8988T (cell line): ENCODE data around the gene PHACTR2.
"Not testable (repeated sequence)": the region's sequence is repeated elsewhere in the genome, so short reads cannot be mapped to it uniquely, and the experiment has no call there.

ENCODE experiments used
- DNase-seq: peaks from one replicate; pipeline ENCODE4 v3.0.0; 2011

Gene PHACTR2

DNA sequence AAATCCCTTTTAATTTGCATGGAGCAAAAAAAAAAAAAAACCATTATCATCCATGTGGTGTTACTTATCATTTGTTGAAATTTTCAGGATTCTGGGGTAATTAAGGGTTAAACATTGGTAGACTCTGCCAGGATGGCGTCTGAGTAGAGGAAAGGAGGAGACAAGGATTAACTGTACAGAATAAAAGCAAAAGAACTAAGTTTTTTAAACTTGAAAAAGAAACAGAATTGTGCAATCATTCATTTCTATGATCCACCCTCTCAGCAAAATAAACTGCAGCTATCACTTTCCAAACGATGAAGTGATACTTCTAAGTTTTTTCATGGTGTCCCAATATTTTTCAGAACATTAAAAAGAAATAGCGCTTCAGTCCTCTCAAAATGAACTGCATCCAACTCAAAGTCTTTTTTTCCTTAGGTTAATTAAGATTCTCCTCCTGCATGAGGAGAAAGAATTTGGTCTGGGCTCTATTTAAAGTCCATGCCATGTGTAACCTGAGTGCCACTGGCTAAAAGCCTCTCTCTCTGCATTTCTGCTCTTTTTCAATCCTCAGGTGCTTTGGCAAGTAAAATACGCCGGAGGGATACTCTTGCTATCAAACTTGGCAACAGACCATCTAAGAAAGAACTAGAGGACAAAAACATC, 95.9 kb downstream of the PHACTR2 start:
- DNase-seq: no peak

DNA sequence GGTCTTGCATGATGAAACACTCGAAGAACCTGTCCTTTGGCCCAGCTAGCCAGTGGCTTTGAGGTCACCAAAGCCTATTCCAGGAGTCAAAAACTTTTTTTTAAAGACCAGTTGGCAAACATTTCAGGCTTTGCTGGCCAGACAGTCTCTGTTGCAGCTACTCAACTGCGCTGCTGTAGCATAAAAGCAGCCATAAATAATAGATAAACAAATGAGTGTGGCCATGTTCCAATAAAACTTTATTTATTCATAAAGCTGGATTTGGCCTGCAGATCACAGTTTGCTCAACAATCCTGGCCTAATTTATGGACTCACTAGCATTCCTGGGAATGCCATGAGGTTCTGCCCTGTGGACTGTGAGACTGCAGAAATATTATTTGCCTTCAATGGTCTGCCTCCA, 96.6 kb downstream of the PHACTR2 start:
- no peak for DNase-seq

DNA sequence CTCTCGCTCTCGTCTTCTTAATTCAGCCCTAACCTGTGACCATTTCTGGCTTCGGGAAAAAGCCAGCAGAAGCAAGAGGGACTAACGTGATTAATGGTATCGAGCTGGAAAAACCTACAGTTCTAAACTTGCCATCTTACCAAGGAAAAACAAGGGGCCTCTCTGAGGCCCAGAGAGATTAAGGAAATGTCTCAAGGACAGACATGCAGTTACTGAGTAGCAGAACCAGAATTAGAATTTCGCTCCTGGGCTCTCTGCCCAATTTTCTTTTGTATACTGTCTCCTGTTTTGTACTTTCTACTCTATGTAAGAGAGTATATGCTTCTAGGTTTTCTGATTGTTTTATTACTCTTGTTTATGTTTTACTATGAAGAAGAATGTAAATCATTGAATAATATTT, 97.6 kb downstream of the PHACTR2 start:
- no peak for DNase-seq

DNA sequence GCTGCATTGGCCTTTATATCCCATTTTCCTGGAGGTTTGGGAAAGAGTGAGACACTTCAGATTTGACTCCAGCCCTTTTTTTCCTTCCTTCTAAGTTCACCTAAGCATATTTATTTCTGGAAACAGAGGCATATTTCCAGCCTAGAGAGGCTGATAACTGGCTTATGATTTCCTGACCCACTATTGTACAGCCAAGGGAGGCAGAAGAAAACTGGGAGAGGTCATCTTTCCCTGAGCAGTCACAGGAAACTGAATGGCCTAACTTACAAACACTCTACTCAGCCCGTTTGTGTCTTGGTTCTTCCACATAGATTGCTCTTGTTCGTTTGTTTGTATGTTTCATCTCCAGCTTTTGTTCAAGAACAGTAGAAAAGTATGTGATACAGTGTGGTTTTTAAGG, 101.2 kb downstream of the PHACTR2 start:
- no peak for DNase-seq

GRCh38 chr6:143782481-143782880, 104.7 kb downstream of the PHACTR2 start:
- no peak for DNase-seq

DNA sequence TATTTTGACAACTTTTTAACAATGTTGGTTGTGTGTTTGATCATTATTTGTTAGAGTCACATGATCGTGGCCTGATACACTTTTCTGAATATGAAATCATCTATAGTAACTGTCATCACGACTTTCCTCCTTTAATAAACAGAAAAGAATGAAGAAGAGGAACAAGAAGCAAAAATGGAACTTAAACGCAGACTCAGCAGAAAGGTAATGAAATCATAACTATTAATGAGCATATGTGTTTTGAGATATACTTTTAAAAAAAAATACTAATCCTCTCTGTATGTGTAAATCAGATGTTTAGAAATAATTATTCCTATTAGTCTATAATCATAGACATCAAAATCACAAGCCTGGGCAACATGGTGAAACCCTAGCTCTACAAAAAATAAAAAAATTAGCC, 105.3 kb downstream of the PHACTR2 start:
- DNase-seq: no peak

DNA sequence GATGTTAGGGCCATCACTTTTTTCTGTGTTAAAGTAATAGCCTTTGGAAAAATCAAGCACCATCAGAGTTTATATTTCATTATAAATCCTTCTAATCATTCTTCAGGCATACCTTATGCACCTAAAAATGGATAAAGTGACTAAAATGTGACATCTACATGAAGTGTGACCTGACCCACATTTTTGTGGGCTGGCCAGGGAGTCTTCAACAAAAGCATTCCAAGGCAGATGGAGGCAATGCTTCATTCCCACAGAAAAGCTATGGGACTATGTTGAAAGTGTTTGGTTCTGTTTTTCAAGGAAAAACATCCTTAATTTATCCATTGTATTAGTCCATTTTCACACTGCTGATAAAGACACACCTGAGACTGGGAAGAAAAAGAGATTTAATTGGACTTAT, 106.6 kb downstream of the PHACTR2 start:
- no peak for DNase-seq

DNA sequence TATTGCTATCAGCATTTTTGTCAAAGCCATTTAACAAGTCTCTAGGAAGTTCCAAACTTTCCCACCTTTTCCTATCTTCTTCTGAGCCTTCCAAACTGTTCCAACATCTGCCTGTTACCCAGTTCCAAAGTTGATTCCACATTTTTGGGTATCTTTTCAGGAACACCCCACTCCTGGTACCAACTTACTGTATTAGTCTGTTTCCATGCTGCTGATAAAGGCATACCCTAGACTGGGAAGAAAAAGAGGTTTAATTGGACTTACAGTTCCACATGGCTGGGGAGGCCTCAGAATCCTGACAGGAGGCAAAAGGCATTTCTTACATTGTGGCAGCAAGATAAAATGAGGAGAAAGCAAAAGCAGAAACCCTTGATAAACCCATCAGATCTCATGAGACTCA, 108.6 kb downstream of the PHACTR2 start:
- not testable (repeated sequence) for DNase-seq

GRCh38 chr6:143792402-143793279, 114.9 kb downstream of the PHACTR2 start:
- DNase-seq: no peak

- DNase-seq: no peak
Measured at GRCh38 chr6:143793280-143793619, 115.5 kb downstream of the PHACTR2 start.

DNA sequence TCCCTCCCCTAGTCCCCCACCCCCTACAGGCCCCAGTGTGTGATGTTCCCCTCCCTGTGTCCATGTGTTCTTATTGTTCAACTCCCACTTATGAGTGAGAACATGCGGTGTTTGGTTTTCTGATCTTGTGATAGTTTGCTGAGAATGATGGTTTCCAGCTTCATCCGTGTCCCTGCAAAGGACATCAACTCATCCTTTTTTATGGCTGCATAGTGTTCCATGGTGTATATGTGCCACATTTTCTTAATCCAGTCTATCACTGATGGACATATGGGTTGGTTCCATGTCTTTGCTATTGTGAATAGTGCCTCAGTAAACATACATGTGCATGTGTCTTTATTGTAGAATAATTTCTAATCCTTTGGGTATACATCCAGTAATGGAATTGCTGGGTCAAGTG, 118.8 kb downstream of the PHACTR2 start:
- DNase-seq: not testable (repeated sequence)

- DNase-seq: not testable (repeated sequence)
Measured at GRCh38 chr6:143798487-143798886, 120.7 kb downstream of the PHACTR2 start.

- DNase-seq: no peak
Measured at GRCh38 chr6:143802833-143803565, 125.2 kb downstream of the PHACTR2 start.

DNA sequence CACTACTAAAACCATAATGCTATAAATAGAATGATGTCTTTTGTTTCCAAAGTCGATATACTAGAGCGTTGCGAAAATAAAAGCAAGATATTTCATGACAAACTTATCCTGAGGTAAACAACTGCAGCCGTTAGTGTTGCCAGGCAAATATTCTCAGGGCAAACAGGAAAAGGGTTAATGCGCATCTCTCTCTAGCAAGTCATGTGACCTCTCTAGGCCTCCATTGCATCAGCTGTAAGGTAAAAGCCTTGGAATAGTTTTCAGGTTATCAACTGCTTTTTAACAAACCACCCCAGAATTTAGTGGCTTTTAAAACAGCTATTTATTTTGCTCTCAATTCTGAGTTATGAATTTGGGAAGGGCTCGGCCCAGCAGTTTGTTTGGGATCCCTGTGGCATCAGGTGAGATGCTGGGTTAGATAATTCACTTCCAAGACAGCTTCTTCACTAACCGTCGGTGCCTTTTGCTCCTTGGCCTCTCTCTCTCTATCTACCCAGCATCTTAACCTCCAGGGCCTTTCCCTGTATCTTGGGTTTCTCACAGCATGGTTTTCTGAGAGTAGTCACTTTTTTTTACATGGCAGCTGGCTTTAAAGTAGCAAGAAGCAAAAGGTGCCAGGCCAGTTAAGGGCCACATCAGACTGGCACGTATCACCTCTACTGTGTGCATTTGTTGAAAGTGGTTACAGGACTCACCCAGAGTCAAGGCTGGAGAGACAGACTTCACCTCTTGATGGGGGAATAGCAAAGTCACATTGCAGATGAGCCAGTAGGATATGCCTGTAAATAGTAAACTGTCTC, 126.2 kb downstream of the PHACTR2 start:
- DNase-seq: no peak

GRCh38 chr6:143804835-143805239, 127.1 kb downstream of the PHACTR2 start:
- DNase-seq: no peak

DNA sequence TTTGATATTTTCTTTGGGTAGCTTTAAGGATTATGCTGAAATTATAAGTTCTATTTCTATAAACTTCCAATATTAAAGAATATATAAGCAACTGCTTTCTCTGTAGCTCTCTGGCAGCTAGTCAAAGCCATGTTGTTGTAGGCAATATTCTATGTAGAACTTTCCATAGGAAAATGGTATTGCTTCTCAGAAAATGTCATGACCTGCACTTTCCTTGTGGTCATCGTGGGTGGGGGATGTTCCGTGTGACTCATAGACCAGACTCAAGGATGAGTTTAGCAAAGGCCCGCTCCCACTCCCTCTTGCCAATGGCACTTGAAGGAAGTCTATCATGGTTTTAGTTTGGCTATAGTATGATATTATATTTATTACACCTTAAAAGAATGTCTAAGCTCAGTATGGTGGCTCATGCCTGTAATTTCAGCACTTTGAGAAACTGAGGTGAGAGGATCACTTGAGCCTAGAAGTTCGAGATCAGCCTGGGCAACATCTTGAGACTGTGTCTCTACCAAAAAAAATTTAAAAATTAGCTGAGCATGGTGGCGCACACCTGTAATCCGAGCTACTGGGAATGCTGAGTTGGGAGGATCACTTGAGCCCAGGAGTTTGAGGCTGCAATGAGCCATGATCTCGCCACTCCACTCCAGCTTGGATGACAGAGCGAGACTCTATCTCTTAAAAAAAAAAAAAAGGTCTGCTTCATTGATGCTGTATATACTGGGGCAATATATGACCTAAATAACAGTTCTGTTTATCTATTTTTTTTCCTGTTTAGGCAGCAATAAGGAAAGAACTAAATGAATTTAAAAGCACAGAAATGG, 128.7 kb downstream of the PHACTR2 start:
- DNase-seq: no peak

GRCh38 chr6:143807103-143807772, 129.5 kb downstream of the PHACTR2 start:
- no peak for DNase-seq

DNA sequence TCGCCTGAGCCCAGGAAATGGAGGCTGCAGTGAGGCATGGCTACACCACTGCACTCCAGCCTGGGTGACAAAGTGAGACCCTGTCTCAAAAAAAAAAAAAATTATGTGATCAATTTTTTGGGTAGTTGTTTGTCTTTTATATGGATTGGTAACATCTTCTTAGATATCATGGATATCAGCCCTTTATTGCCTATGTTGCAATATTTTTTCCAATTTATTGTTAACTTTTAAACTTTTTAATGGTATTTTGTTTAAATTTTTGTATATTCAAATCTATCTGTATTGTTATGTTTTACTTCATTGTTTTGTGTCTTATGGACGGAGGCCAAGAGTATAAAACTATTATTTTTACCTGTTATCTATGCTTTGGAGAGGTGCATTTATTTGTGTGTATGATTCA, 133.0 kb downstream of the PHACTR2 start:
- no peak for DNase-seq

DNA sequence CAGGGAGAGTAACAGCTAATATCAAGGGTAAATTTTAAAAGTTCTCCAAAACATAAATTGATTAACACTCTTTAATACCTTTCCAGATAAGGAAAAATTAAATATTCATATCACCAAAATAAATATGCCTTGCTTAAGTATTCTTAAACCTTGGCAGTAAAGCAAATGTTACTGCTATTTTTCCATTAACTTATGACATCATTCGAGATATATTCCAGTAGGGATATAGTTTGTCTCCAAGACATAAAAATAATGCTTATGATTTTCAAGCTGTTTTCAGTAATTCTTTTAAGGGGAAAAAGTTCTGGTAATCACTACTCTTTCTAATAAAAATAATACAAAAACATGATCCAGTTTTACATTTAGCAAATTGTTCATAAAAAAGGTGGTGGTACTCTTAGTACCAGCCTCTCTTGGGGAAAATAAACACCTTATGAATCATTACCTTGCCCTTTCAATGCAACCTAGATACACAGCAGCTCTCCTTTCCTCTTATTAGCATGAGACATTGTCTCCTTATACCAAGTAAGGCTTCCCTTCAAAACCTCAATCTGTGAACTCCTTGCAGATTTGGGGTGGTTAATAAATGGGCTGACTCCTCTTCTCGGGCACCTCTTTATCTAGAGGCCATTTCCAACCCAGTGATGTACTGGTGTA, 133.9 kb downstream of the PHACTR2 start:
- no peak for DNase-seq

DNA sequence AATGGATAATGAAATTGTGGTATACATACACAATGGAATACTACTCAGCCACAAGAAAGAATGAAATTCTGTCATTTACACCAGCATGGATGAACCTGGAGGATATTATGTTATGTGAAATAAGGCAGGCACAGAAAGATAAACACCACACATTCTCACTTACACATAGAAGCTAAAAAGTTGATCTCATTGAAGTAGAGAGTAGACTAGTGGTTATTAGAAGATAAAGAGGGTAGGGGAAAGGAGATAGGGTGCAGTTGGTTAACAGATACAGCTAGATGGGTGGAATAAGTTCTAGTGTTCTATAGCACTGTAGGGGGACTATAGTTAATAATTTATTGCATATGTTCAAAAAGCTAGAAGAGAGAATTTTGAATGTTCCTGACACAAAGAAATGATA, 139.9 kb downstream of the PHACTR2 start:
- DNase-seq: no peak

DNA sequence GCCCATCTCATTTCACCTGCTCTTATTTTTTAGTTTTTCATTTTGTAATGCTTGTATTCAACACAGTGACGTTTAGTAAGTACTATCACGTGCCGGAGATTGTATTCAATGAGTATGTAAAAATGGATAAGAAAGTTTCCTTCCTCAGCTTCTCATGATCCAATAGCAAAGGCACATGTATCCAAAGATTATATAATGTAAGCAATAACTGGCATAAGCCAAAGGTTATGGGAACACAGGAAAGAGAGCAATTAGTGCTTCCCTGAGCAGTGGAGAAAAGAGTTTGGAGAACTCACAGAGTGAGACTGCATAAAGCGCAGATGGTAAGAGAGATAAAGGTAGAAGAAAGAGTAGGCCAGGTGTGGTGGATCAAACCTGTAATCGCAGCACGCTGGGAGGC, 143.6 kb downstream of the PHACTR2 start:
- DNase-seq: no peak
